Fibroblast of lung (primary cell): ENCODE data around the gene ATL1. TPM values are rescaled to one million over a fixed set of nuclear protein-coding genes. Genes with fewer than 3 reads are reported as not detected.
A peak's percentile ranks its signal among the peaks of the same experiment; 100 is the strongest.

Source experiments
- DNase-seq, 2 donors: peaks; one replicate each; pipeline versions ENCODE4 v3.0.0 to v3.0.0-alpha.2; 2010; ENCODE audit warnings: low read depth in 2 of 2
- H2AFZ ChIP-seq: 2 replicates; pipeline ENCODE4 v1.5.1; 2012; ENCODE audit warnings: low read length, control low read depth, inconsistent platforms
- H3K27ac ChIP-seq: 2 replicates; pipeline ENCODE4 v1.5.1; 2011; ENCODE audit warnings: low read length, control low read depth; ENCODE audit not compliant: insufficient read depth
- H3K27me3 ChIP-seq: 2 replicates; pipeline ENCODE4 v1.5.1; 2011; ENCODE audit warnings: mild to moderate bottlenecking, low read length; ENCODE audit not compliant: control insufficient read depth, insufficient read depth
- H3K36me3 ChIP-seq: 2 replicates; pipeline ENCODE4 v1.5.1; 2011; ENCODE audit warnings: low read length; ENCODE audit not compliant: control insufficient read depth, insufficient read depth
- H3K4me1 ChIP-seq: 2 replicates; pipeline ENCODE4 v1.5.1; 2011; ENCODE audit warnings: low read length; ENCODE audit not compliant: control insufficient read depth, insufficient read depth; ENCODE audit errors: extremely low read depth
- H3K4me2 ChIP-seq: 2 replicates; pipeline ENCODE4 v1.5.1; 2011; ENCODE audit warnings: low read length, control low read depth; ENCODE audit not compliant: insufficient read depth; ENCODE audit errors: extremely low read depth
- H3K4me3 ChIP-seq, 4 experiments: fragments of 200-600 bp in 1 of 4; sonication (generic) in 1 of 4; replicated peaks in 1 of 4; 2 replicates each; pipeline ENCODE4 v1.5.1; 2011 to 2016; ENCODE audit warnings: low read length in 4 of 4, low read depth in 3 of 4, mild to moderate bottlenecking in 3 of 4, control low read depth in 2 of 4, inconsistent platforms in 1 of 4, mixed read lengths in 1 of 4; ENCODE audit not compliant: insufficient read depth in 1 of 4; ENCODE audit errors: control extremely low read depth in 1 of 4
- H3K79me2 ChIP-seq: 2 replicates; pipeline ENCODE4 v1.5.1; 2012; ENCODE audit warnings: mild to moderate bottlenecking, low read length, inconsistent platforms; ENCODE audit not compliant: control insufficient read depth, insufficient read depth
- H3K9ac ChIP-seq: 2 replicates; pipeline ENCODE4 v1.5.1; 2011; ENCODE audit warnings: mild to moderate bottlenecking, low read length, control low read depth; ENCODE audit not compliant: insufficient read depth
- H3K9me3 ChIP-seq: 2 replicates; pipeline ENCODE4 v1.5.1; 2012; ENCODE audit warnings: low read depth, low read length; ENCODE audit not compliant: control insufficient read depth, insufficient read depth
- H4K20me1 ChIP-seq: 2 replicates; pipeline ENCODE4 v1.5.1; 2011; ENCODE audit warnings: low read length; ENCODE audit not compliant: control insufficient read depth, insufficient read depth; ENCODE audit errors: extremely low read depth
- CTCF ChIP-seq, 2 donors: IDR thresholded peaks in 1 of 2; conservative IDR thresholded peaks in 1 of 2; 1 replicate in 1 of 2; 2 replicates in 1 of 2; pipeline ENCODE4 v1.5.1; 2011 to 2012; ENCODE audit warnings: low read length in 2 of 2, control low read depth in 1 of 2, inconsistent platforms in 1 of 2, low read depth in 1 of 2, mild to moderate bottlenecking in 1 of 2
- EZH2 ChIP-seq: IDR thresholded peaks from 2 replicates; pipeline ENCODE4 v1.5.1; 2012; ENCODE audit warnings: low read length, control low read depth, mild to moderate bottlenecking; ENCODE audit errors: missing control alignments
- polyA plus RNA-seq, 2 donors: library from polyadenylated mRNA; depleted of rRNA in 1 of 2; stranded (reverse) in 1 of 2; unstranded in 1 of 2; fragments of >200 nt; gene quantifications; 2 replicates each; pipeline ENCODE4 v1.2.1, GENCODE V29; 2011 to 2012; ENCODE audit warnings: missing spikeins in 1 of 2
- total RNA-seq: library from RNA; depleted of rRNA; stranded (reverse); fragments of >200 nt; gene quantifications from 2 replicates; pipeline ENCODE4 v1.2.1, GENCODE V29; 2014

The ATL1 gene
- total and polyA plus RNA-seq, 2 donors (not counting 1 experiment from before 2014, with no cell fraction given): 14.9 to 16.2 TPM

- DNase-seq: peak; percentile 43 to 78
- peaks cover 23% of the 10 kb centered on the region for H3K4me1 ChIP-seq
- no peak overlapping the region for H3K9ac ChIP-seq
- no peaks in the 10 kb centered on the region for H3K9me3 ChIP-seq
- peak overlapping the region; percentile 72 for H3K4me2 ChIP-seq
- H3K27me3 ChIP-seq: no peaks in the 10 kb centered on the region
- peak overlapping the region; percentile 23 for H2AFZ ChIP-seq
- no peaks in the 10 kb centered on the region for H3K36me3 ChIP-seq
- no peak for TF ChIP-seq CTCF (conservative IDR thresholded peaks at IDR 0.05 in 1 of 2, IDR thresholded peaks at IDR 0.05 in 1 of 2; ENCODE audit: low read depth in 1 of 2, low read length in 2 of 2)
- peak overlapping the region in 2 of 4 experiments; percentile 1 to 5 for H3K4me3 ChIP-seq
- H4K20me1 ChIP-seq: no peaks in the 10 kb centered on the region
- no peaks in the 10 kb centered on the region for H3K79me2 ChIP-seq
- H3K27ac ChIP-seq: peak overlapping the region; percentile 77
Measured at GRCh38 chr14:50677527-50678063, 117.7 kb downstream of the ATL1 start.

- Histone ChIP-seq H3K27ac (peak overlapping the region; percentile 77), H3K9ac (no peak overlapping the region), H3K9me3 (no peaks in the 10 kb centered on the region), H3K4me2 (peak overlapping the region; percentile 48), H4K20me1 (no peaks in the 10 kb centered on the region), H3K4me3 (no peak overlapping the region), H3K4me1 (peaks cover 23% of the 10 kb centered on the region), H3K79me2 (no peaks in the 10 kb centered on the region), H3K36me3 (no peaks in the 10 kb centered on the region), H2AFZ (peak overlapping the region; percentile 31), H3K27me3 (no peaks in the 10 kb centered on the region)
- no peak for DNase-seq
- TF ChIP-seq CTCF (conservative IDR thresholded peaks at IDR 0.05 in 1 of 2, IDR thresholded peaks at IDR 0.05 in 1 of 2; ENCODE audit: low read depth in 1 of 2, low read length in 2 of 2) (no peak), EZH2 (no peak)
Measured at GRCh38 chr14:50678163-50678562, 118.2 kb downstream of the ATL1 start.

GRCh38 chr14:50679674-50680073, 119.7 kb downstream of the ATL1 start:
- H2AFZ ChIP-seq: no peak overlapping the region
- H3K27me3 ChIP-seq: no peaks in the 10 kb centered on the region
- H3K4me1 ChIP-seq: peaks cover 23% of the 10 kb centered on the region
- TF ChIP-seq EZH2 (no peak), CTCF (conservative IDR thresholded peaks at IDR 0.05 in 1 of 2, IDR thresholded peaks at IDR 0.05 in 1 of 2; ENCODE audit: low read depth in 1 of 2, low read length in 2 of 2) (no peak)
- no peak overlapping the region for H3K4me2 ChIP-seq
- no peak overlapping the region for H3K4me3 ChIP-seq
- H3K36me3 ChIP-seq: no peaks in the 10 kb centered on the region
- H4K20me1 ChIP-seq: no peaks in the 10 kb centered on the region
- H3K27ac ChIP-seq: no peak overlapping the region
- no peak overlapping the region for H3K9ac ChIP-seq
- DNase-seq: no peak
- H3K79me2 ChIP-seq: no peaks in the 10 kb centered on the region
- H3K9me3 ChIP-seq: no peaks in the 10 kb centered on the region

Other genes with a start within 250 kb of the ATL1 start
- 3.1 and 3.8 TPM in 2 replicates for gene L2HGDH, start 247.9 kb upstream of the ATL1 start, total RNA-seq
- gene L2HGDH, start 247.9 kb upstream of the ATL1 start, polyA plus RNA-seq: 3.0 and 3.9 TPM in 2 replicates
- 3.1 and 4.8 TPM in 2 replicates for gene DMAC2L, start 247.8 kb upstream of the ATL1 start, total RNA-seq
- 12.9 and 17.6 TPM in 2 replicates for gene DMAC2L, start 247.8 kb upstream of the ATL1 start, polyA plus RNA-seq
- 14.1 and 22.8 TPM in 2 replicates for gene CDKL1, start 163.3 kb upstream of the ATL1 start, total RNA-seq
- gene CDKL1, start 163.3 kb upstream of the ATL1 start, polyA plus RNA-seq: 7.9 and 18.5 TPM in 2 replicates
- 40.6 and 41.1 TPM in 2 replicates for gene MAP4K5, start 27.6 kb upstream of the ATL1 start, total RNA-seq
- gene MAP4K5, start 27.6 kb upstream of the ATL1 start, polyA plus RNA-seq: 26.3 and 39.4 TPM in 2 replicates
- 27.2 and 46.9 TPM in 2 replicates for gene SAV1, start 108.2 kb downstream of the ATL1 start, total RNA-seq
- gene SAV1, start 108.2 kb downstream of the ATL1 start, polyA plus RNA-seq: 41.4 and 41.7 TPM in 2 replicates